Activated B cell treated with CpG ODN at 0.5 μM for 24 hours (primary cell): ENCODE measurements around the gene MED14. TPM values are rescaled to one million over a fixed set of nuclear protein-coding genes. Genes with fewer than 3 reads are reported as not detected.

Source experiments
- ATAC-seq: fragments of 200-7000 bp; cut with Tn5 transposase; one replicate; pipeline ENCODE4 v1.10.0; 2021; ENCODE audit warnings: low read depth, mild to moderate bottlenecking, moderate library complexity
- CTCF ChIA-PET: fragments of 350-600 bp; sonication (Branson Sonifier 250); formaldehyde crosslinking; loops from one replicate; lab custom pipeline; 2021; ENCODE audit warnings: antibody characterized with exemption; lab: Charles Lee
- POLR2A ChIA-PET: fragments of 350-600 bp; sonication (Branson Sonifier 250); formaldehyde crosslinking; loops from one replicate; lab custom pipeline; 2021; ENCODE audit warnings: antibody characterized with exemption; lab: Charles Lee
- DNase-seq: peaks from one replicate; pipeline ENCODE4 v3.0.0; 2022
- H3K27ac Mint-ChIP-seq: one replicate; pipeline ENCODE4 v1.8.0; 2020; ENCODE audit warnings: mixed read lengths
- H3K27me3 Mint-ChIP-seq: one replicate; pipeline ENCODE4 v1.8.0; 2021; ENCODE audit warnings: mixed read lengths
- H3K36me3 Mint-ChIP-seq: one replicate; pipeline ENCODE4 v1.8.0; 2021; ENCODE audit warnings: low read depth, mixed read lengths
- H3K4me1 Mint-ChIP-seq: one replicate; pipeline ENCODE4 v1.8.0; 2021; ENCODE audit warnings: mixed read lengths
- H3K4me3 Mint-ChIP-seq: one replicate; pipeline ENCODE4 v1.8.0; 2020; ENCODE audit warnings: mild to moderate bottlenecking, mixed read lengths
- H3K9me3 Mint-ChIP-seq: one replicate; pipeline ENCODE4 v1.8.0; 2020; ENCODE audit warnings: mixed read lengths
- CTCF ChIP-seq: fragments of 200-600 bp; IDR thresholded peaks from one replicate; pipeline ENCODE4 v1.8.0; 2022; ENCODE audit warnings: antibody characterized with exemption, mild to moderate bottlenecking
- intact Hi-C: fragments of 100-400 bp; cut with micrococcal nuclease; formaldehyde crosslinking; loops from one replicate; pipeline ENCODE4 v1.15.1; 2024
- total RNA-seq: library from RNA; stranded (reverse); gene quantifications from 2 replicates; pipeline ENCODE4 v1.2.3, GENCODE V29; 2022

The MED14 gene
- total RNA-seq, 1 donor from 2014 or later: 62.6 TPM

- Mint-ChIP-seq H3K4me1 (peaks cover 17% of the 10 kb centered on the region), H3K36me3 (peaks cover 58% of the 10 kb centered on the region), H3K9me3 (no peaks in the 10 kb centered on the region), H3K27me3 (no peaks in the 10 kb centered on the region), H3K4me3 (no peak overlapping the region), H3K27ac (no peak overlapping the region)
- ChIA-PET CTCF (no interaction called here), POLR2A (no interaction called here)
- ATAC-seq (no peak), DNase-seq (no peak)
- intact Hi-C loops: no loop called here
- no peak for TF ChIP-seq CTCF
Observed at GRCh38 chrX:40628506-40628905, 106.8 kb downstream of the MED14 start.

- POLR2A ChIA-PET: no interaction called here
- intact Hi-C loops: no loop called here
- H3K4me3 Mint-ChIP-seq: no peak overlapping the region
- H3K27ac Mint-ChIP-seq: no peak overlapping the region
- TF ChIP-seq CTCF: no peak
- H3K27me3 Mint-ChIP-seq: no peaks in the 10 kb centered on the region
- CTCF ChIA-PET: no interaction called here
- no peak for ATAC-seq
- peaks cover 34% of the 10 kb centered on the region for H3K36me3 Mint-ChIP-seq
- H3K9me3 Mint-ChIP-seq: no peaks in the 10 kb centered on the region
- DNase-seq: no peak
- no peaks in the 10 kb centered on the region for H3K4me1 Mint-ChIP-seq
Observed at GRCh38 chrX:40625294-40625693, 110.0 kb downstream of the MED14 start.

- Mint-ChIP-seq H3K27me3 (no peaks in the 10 kb centered on the region), H3K9me3 (no peaks in the 10 kb centered on the region), H3K27ac (no peak overlapping the region), H3K4me1 (no peaks in the 10 kb centered on the region), H3K36me3 (peaks cover 24% of the 10 kb centered on the region), H3K4me3 (no peak overlapping the region)
- CTCF ChIA-PET: no interaction called here
- ATAC-seq (no peak), DNase-seq (no peak)
- intact Hi-C loops: no loop called here
- POLR2A ChIA-PET: no interaction called here
- no peak for TF ChIP-seq CTCF
Observed at GRCh38 chrX:40623665-40624064, 111.7 kb downstream of the MED14 start.

- Mint-ChIP-seq H3K9me3 (no peaks in the 10 kb centered on the region), H3K27ac (no peak within 1 kb of the TSS), H3K36me3 (peaks cover 21% of the 10 kb centered on the region), H3K4me1 (no peaks in the 10 kb centered on the region), H3K27me3 (no peaks in the 10 kb centered on the region), H3K4me3 (no peak within 1 kb of the TSS)
- ATAC-seq: no peak
- intact Hi-C loops: no loop called here
- ChIA-PET CTCF (no interaction called here), POLR2A (no interaction called here)
- DNase-seq: no peak
- TF ChIP-seq CTCF: no peak
Observed at GRCh38 chrX:40623139-40623536, 112.2 kb downstream of the MED14 start, which contains the start of gene MPC1L. Gene MPC1L, plus strand, starts transcription at chrX:40623428. Its CDS starts 138 bp downstream, at chrX:40623566.

GRCh38 chrX:40622479-40623138, 112.7 kb downstream of the MED14 start:
- peaks cover 15% of the 10 kb centered on the region for H3K36me3 Mint-ChIP-seq
- no peaks in the 10 kb centered on the region for H3K4me1 Mint-ChIP-seq
- no peak for TF ChIP-seq CTCF
- no peak overlapping the region for H3K27ac Mint-ChIP-seq
- DNase-seq (no peak), ATAC-seq (no peak)
- intact Hi-C loops: no loop called here
- no peak overlapping the region for H3K4me3 Mint-ChIP-seq
- no peaks in the 10 kb centered on the region for H3K27me3 Mint-ChIP-seq
- no peaks in the 10 kb centered on the region for H3K9me3 Mint-ChIP-seq
- ChIA-PET CTCF (no interaction called here), POLR2A (no interaction called here)
